HG03520 (cell line): Measurements from ENCODE around the gene CFAP157.

Experiments
- ATAC-seq: cut with Tn5 transposase; IDR thresholded peaks from one replicate; pipeline ENCODE4 v1.9.1; 2021; ENCODE audit warnings: mild to moderate bottlenecking, moderate library complexity; ENCODE audit not compliant: unreplicated experiment

The CFAP157 gene

DNA sequence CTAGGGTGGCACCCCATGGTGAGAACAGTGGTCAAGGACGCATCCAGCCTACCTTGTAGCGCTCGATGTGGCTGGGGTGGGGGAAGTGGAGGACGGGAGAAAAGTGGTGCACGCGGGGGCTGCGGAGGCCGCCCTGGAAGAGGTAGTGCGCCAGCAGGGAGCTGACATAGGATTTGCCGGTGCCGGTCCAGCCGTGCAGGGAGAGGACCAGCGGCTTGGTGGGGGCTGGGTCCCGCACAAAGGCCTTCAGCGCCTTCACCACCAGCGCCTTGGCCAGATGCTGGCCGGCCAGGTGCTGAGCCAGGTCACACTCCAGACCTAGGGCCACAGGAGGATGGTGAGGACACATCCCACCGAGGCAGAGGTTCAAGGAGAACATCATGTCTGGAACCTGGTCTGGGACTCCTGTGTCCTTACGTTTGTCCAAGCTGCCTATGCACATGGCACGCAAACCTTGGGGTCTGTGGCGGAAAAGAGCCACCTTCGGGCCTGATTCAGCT, 27.5 kb downstream of the CFAP157 start:
- no peak for ATAC-seq

DNA sequence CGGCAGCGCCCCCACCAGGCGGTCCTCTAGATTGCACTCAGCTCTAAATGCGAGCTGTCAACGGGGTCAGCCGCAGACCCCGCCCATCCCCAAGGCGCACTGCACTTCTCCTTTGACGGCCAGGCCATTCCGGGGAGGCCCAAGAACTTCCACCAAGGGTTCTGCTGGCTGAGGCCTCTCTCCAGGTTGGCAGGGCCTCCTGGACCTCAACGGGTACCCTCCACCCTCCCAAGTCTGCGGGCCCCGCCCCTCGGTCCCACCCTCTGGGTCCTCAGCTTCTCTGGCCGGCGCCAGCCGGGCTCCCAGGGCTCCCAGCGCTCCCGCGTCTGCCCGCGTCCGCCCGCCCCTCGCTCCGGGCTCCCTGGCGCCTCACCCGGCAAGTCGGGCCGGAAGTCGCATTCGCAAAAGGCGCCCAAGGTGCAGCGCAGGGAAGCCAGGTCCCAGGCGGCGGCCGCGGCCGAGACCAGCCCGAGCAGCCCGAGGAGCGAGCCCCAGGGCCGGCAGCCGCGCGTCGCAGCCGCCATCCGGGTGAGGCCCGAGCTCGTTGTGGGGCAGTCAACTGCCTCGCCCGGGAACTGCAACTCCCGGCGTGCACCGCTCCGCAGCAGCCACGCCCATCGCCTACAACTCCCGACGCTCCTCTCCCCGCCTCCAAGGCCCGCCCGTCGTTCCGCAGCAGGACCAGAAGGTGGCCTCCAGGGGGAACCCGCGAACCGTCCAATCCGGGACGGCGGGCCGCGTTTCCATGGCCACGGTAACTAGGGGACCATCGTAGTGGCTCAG, 28.1 kb downstream of the CFAP157 start, which contains the start of gene TOR2A:
TSS of gene TOR2A (minus strand) at position 548 of the 783 bp plus-strand sequence. CDS start at position 524, 24 bp downstream.
- ATAC-seq, result peak; percentile 83

DNA sequence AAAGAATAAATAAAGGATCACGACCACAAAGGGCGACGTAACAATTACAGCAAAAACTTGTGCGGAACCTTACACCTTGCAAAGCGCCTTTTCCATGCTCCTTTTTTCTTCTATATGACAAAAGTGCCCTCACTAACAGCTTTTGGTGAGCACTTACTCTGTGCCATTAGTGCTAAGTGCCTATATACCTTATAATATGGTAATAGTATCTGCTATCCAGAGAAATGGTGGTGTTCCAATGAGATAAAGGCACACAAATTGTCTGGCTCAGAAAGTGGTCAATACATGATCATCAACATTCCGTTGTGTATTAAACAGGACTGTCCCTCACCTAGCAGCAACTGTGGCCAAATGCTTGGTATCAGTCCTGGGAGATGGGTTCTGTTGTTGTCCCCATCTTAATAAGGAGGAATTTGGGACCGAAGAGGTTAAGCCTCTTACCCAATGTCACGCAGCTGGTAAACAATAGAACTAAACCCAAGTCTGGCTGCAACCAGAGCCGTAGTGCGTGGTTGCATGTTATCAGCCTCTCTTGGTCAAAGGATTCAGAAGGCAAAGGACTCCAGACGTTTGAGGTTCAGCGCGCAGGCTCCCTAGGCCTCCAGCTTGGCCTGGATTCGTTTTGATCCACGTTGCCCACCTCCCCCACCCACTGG, 28.9 kb downstream of the CFAP157 start:
- ATAC-seq, result no peak

DNA sequence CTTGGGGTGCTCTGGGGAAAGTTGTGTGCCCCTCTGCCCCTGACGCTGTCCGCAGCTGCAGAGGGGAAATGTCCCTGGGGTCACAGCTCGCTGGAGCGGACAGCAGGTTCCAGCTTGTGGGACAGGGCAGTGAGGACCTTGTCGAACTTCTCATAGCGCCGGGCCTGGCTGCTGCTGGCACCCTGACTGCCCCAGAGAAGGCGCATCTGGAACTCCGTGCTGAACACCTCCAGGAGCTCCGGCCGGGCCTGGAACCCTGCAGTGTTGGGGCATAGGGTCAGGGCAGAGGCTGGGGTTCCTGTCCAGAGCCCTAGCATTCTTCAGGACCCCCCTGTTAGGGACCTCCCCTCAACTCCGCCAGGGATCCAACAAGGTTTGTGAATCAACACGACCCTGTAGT, 31.9 kb downstream of the CFAP157 start:
- ATAC-seq, result no peak

DNA sequence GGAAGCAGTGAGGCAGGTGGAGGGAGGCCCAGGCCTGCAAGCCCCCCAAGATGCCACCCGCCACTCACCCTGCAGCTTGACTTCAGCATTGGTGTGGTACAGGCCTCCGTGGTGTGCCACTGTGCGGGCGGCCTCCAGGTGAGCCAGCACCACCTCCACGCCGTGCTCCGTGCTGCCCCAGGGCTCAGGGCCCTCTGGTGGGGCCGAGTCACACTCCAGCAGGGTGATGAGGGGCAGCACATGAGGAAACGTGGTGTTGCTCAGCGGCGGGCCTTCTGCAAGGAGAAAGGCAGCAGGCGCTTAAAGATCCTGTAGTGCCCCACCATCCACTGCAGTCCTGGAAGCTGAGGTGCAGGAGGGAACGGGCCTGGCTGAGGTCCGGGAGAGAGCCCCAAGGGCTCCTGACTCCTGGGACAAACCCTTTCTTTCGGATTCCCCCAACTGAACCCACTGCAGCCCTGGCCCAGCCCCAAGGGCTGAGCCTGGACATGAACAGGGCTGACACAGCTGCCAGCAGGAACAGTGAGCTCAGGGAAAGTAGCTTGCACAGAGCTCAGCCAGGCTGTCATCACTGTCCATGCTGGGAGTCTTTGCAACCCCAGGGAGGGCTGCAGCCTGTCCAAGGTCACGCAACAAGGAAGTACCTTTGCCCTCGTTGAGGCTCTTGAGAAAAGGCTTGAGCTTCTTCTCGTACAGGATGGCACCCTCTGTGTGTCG, 33.0 kb downstream of the CFAP157 start:
- ATAC-seq, result no peak

DNA sequence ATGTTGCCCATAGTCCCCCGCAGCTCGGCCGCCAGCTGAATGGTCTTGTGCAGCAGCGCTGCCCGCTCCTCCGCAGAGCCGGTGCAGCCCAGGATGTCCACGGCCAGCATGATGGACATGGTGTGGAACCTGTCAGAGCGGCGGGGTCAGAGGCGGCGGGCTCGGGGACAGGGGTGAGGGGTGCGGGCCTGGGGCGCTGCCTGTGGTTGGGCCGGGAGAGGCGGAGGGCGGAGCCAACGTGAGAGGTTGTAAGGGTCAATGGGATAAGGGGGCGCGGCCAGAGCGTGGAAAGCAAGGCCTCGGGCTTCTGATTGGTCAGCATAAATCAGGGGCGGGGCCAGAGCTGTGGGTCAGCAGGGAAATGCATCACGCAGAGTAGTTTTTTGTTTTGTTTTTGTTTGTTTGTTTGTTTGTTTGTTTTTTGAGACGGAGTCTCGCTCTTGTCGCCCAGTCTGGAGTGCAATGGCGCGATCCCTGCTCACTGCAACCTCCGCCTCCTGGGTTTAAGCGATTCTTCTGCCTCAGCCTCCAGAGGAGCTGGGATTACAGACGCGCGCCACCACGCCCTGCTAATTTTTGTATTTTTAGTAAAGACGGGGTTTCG, 35.1 kb downstream of the CFAP157 start:
- ATAC-seq, result no peak

DNA sequence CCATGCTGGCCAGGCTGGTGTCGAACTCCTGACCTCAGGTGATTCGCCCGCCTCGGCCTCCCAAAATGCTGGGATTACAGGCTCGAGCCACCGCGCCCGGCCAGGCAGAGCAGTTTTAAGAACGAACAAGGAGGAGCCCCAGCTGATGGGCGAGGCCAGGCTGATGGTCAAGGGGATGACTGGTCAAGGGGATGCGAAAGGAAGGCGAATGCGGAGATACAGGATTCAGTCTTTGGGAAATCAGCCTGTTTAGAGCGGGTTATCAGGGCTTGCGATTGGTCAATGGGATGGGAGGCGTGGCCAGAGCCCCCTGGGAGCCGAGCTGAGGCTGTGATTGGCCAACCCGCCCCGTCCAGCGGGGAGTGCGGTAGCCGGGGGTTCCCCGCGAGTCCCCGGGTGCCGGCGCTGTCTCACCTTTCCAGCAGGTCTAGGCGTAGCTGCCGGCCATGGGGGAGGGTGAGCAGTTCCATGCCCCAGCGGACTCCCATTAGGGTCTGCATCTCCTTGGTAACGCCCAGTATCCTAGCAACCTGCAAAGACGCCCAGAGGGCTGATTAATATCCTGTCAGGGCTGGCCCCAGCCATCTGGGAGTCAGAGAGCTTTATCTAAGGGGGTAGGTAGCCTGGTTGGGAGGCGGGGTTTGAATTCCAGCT, 35.8 kb downstream of the CFAP157 start:
- ATAC-seq, result no peak

DNA sequence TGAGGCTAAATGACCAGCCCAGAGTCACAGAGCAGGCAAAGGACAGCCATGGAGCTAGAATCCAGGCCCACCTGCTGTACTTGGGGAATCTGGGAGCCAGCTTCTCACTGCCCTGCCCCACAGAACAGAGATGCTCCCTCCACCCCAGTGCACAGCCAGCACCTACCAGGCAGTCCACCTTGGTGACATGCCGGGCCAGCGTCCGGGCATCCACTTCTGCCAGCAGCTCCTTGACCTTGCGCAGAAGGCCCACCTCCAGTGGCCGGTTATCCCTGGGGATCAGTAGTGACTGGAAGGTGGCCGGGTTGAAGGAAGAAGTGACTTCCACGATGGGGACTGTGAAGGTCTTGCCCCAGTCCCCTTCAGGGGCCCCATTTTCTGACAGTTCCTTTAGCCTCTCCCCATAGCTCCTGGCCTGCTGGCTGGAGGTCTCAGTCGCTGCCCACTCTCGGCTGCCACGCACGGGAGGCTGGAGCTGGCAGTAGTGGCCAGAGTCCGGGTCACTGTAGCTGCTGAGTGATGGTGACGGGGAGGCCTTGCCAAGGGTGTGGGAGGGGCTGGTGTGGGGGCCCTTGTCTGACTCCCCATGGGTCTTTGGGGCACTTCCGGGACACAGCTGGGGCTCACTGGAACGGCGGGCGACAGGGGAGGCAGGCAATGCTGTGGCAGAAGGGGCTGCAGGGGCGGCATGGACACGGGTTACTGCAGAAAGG, 37.8 kb downstream of the CFAP157 start:
- no peak for ATAC-seq

DNA sequence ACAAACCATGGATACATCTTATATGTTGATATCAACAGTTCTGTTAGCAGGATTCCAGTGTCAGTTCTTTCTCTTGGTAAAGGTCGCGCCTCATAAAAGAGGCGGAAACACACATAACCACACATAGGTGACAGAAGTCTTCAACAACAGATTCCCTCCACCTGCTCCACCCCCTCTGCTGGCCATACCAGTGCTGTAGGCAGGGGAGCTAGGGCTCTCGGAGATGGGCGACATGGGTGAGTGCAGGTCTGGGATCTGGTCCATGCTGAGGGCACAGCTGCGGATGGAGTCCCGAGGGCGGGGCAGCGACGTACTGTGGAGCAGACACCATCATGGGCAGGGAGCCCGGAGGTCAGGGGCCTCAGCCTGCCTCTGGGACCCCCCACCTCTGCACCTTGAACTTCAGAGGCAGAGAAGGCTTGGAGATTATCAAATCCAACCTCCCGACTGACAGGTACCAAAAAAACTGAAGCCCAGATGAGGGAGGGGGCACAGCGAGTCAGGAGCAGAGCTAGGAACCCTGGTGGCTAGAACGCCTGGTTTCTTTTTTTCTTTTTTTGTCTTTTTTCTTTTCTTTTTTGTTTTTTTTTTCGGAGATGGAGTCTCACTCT, 40.3 kb downstream of the CFAP157 start:
- no peak for ATAC-seq

DNA sequence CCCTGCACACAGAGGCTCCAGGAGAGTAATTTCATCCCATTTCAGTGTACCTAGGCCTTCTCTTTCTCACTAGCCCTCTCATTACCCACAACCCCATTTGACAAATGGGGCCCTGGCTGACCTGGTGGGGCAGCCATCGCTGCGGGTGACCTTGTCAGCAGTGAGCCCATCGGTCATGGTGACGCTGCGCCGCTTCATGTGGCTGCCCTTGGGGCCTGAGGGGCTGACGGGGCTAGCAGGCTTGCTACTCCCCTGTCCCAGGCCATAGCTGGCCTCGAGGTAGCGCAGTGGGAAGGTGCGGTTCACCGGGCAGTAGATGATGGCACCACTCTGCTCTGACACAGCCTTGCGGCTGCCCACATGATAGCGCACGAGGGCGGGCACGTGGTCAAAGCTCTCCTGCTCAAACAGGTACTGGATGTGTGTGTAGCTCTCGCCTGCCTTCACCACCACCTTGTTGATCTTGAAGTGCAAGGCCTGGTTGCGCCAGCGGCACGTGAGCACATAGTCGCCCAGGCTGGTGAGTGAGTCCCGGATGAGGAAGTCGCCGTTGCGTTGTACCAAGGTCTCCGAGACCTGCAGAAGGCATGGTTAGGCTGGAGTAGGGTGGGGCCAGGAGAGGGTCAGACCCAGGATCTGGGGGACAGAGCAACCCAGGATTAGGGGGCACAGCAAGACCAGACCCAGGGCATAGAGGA, 42.5 kb downstream of the CFAP157 start:
- ATAC-seq, result no peak

DNA sequence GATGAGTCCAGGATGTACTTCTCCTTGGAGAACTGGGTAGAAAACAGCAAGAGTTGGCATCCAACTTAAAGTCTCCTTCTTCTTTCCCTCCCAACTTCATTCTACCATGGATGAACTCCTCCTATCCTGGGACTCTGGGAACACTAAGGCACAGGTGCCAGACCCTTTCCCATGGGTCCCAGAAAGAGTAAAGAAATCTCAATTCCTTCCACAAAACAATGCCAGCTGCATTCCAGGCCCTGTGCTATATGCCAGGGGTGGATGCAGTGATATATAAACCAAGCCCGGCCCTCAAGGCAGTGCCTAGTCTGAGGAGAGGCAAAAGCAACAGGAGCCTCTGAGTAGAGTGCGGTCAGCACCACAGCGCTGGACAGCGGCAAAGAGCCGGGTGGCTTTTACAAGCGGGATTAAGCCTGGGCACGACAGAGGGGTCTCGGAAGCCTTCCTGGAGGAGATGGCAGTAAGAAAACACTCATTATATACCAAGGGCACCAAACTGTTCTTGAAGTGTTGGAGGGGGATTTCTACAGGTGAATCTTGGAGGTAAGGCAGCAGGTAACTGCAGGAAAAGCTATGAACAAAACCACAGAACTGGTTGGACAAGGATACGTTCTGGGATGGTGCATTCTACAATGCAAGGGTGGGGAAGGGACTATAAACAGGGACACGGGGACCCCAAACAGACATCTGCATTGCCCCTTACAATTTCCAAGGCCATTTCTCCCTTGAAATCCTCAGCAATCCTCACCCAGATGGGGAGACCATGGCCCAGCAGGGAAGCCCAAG, 44.7 kb downstream of the CFAP157 start:
- ATAC-seq, result no peak

DNA sequence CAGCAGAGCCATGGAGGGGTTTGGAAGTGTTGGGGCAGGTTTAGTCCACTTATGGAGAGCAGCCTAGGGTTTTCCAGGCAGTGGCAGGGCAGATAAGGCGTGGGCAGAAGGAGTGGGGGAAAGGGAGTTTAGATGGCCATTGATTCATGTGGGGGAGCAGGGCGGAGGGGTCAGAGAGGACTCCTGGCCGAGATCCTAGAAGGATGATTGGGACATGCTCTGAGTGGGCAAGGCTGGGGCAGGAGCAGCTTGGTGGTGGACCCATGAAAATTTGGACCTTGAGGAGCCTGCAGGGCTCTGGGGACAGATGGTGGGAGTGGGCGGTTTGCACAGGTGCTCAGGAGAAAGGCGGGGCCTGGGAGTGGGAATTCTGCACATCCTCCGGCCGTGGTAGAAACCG, 46.4 kb downstream of the CFAP157 start:
- ATAC-seq, result no peak

DNA sequence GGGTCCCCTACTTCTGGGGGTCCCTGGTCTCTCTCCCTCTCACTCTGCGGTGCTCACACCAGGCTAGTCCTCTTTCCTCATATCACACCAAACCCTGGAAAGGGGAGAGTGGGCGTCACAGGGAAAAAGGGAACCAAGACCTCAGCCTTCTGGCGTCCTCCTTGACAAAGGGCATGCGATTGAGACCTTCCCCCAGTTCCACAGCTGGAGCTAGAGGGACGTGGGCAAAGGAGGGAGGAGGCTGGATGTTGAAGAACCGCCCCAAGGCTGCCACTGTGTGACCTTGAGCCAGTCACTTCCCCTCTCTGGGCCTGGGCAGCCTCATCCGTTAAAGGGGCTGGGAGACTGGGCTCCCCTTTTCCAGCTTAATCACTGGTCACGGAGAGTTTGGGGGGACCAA, 46.8 kb downstream of the CFAP157 start:
- no peak for ATAC-seq

DNA sequence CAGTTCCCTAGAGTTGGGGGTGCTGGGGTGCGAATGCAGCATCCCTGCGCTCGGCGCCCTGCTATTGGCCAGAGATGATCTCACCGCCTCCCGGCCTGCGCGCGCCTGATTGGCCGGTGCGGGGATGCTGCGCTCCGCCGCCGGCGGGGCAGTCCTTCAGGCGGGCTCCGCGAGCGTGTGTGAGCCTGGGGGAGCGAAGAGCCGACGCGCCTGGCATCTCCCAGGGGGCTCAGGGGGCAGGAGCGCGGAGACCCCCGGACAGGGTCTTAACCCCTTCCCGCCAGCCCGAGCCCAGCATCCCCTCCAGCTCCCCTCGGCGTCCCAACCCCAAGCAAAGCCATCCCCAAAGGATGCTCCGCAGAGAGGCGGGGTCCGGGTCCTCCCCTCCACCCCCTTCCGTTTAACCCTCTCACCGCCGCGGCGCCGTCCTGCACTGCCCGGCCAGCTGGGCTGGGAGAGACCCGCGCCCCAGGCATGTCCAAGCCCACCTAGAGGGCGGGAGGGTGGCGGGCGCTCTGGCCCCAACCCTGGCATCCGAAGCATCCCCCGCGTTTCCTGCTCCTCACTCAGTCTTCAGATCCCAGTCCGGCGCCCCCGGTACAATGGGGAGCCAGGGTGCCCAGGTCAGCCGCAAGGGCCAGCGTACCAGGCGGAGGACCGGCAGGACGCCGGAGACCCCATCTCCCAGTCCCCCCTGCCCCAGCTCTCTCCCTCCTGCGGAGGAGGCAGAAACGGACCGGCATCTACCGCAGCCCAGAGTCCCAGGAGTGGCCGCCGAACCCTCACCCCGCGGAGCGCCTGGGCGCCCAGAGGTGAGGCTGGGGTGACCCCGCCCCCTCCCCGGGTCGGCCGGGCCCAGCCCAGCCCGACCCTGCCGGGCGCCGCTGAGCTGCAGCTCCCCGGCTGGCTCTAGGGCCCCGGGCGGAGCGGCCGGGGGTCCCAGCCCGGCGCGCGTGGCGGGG, 47.6 kb downstream of the CFAP157 start:
- no peak for ATAC-seq

DNA sequence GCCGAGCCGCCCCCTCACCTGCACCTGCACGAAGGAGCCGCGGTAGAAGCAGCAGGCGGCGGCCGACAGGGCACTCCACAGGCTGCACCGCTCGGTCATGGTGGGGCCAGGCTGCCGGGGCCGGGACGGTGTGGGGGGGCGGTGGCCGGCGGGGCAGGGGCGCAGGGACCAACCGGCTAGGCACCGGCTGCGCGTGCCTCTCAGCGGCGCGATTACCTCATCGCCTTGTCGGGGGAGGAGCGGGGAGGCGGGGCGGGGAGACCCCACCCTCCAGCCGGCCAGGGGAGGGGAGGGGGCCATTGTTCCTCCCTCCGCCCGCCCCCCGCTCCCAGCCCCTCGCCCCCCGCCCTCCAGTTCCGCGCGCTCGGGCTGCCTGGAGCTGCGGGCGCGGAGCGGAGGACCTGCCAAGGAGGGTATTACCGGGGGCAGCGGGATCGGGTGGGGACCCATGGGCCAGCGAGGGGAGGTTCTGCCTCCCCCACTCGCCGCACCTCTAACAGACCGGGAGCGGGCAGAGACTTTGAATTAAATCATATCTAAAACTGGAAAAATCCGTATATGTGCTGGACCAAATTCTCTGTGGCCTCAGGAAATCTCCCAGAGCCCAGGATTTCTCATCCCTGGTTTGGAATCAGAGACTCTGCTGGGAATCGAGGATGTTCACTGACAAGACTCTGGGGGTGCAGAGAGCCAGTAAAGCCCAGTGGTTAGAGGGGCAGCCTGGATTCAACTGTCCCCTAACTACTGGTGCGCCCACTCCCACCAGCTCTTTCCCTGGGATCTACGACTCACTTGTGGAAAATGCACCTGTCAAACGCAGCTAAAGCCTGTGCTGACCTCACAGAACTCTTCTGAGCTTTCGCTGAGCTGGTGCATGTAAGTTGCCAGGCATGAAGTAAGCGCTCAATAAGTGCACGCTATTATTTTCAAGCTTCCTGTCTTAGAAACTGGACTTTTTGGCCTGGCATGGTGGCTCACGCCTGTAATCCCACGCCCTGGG, 48.6 kb downstream of the CFAP157 start:
- no peak for ATAC-seq

DNA sequence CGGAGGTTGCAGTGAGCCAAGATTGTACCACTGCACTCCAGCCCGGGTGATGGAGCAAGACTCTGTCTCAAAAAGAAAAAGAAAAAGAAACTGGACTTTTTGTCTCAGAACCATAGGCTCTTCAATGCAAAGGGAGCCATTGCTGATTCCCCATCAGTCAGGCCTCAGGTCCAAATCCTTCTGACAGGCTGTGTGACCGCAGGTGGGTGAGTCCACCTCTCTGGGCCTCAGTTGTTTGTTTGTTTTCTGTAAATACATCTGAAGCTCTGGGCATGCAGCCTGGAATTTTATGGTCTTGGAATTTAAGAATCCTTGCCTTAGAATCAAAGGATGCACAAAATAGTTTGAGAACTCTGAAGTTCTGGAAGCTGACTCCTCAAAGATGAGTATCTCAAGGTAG, 49.4 kb downstream of the CFAP157 start:
- no peak for ATAC-seq
